WTC11 (cell line): ENCODE measurements around the gene OPALIN. TPM values are rescaled to one million over a fixed set of nuclear protein-coding genes. Genes with fewer than 3 reads are reported as not detected.

Experiments
- ATAC-seq: fragments of 200-7000 bp; cut with Tn5 transposase; 2 replicates; pipeline ENCODE4 v1.10.0; 2021; ENCODE audit warnings: mild to moderate bottlenecking, moderate library complexity
- CTCF ChIA-PET: fragments of 300-600 bp; sonication (Branson Sonifier 250); formaldehyde crosslinking; loops from one replicate; lab custom pipeline; 2021; ENCODE audit warnings: antibody characterized with exemption; lab: Charles Lee
- POLR2A ChIA-PET: fragments of 350-600 bp; sonication (Branson Sonifier 250); formaldehyde crosslinking; loops from one replicate; lab custom pipeline; 2021; ENCODE audit warnings: antibody characterized with exemption; lab: Charles Lee
- DNase-seq: peaks from one replicate; pipeline ENCODE4 v3.0.0; 2021; ENCODE audit warnings: low spot score
- H3K27ac Mint-ChIP-seq: 2 replicates; pipeline ENCODE4 v1.8.0; 2021; ENCODE audit warnings: mixed read lengths
- H3K27me3 Mint-ChIP-seq: 2 replicates; pipeline ENCODE4 v1.8.0; 2021; ENCODE audit warnings: low read depth, mild to moderate bottlenecking, moderate library complexity, mixed read lengths
- H3K36me3 Mint-ChIP-seq: 2 replicates; pipeline ENCODE4 v1.8.0; 2021; ENCODE audit warnings: mixed read lengths
- H3K4me1 Mint-ChIP-seq: 2 replicates; pipeline ENCODE4 v1.8.0; 2022; ENCODE audit warnings: mixed read lengths
- H3K4me3 Mint-ChIP-seq: 2 replicates; pipeline ENCODE4 v1.8.0; 2021; ENCODE audit warnings: mild to moderate bottlenecking, moderate library complexity, mixed read lengths
- H3K9me3 Mint-ChIP-seq: 2 replicates; pipeline ENCODE4 v1.8.0; 2021; ENCODE audit warnings: mixed read lengths
- ATF1 ChIP-seq: sonication (generic); formaldehyde crosslinking; IDR thresholded peaks from 2 replicates; pipeline ENCODE4 v1.8.1; 2023; ENCODE audit warnings: mild to moderate bottlenecking, moderate library complexity, missing genetic modification reagents
- ATF2 ChIP-seq: sonication (generic); formaldehyde crosslinking; IDR thresholded peaks from 2 replicates; pipeline ENCODE4 v1.8.1; 2022; ENCODE audit warnings: low read depth, missing genetic modification reagents, borderline replicate concordance
- ATF6 ChIP-seq: sonication (generic); formaldehyde crosslinking; IDR thresholded peaks from 2 replicates; pipeline ENCODE4 v1.8.1; 2023; ENCODE audit warnings: mild to moderate bottlenecking, missing genetic modification reagents
- CTCF ChIP-seq: fragments of 200-600 bp; IDR thresholded peaks from 2 replicates; pipeline ENCODE4 v1.8.0; 2022; ENCODE audit warnings: antibody characterized with exemption
- E2F1 ChIP-seq: sonication (generic); formaldehyde crosslinking; IDR thresholded peaks from 2 replicates; pipeline ENCODE4 v1.8.0; 2022; ENCODE audit warnings: mild to moderate bottlenecking, missing genetic modification reagents
- ELF4 ChIP-seq: sonication (generic); formaldehyde crosslinking; IDR thresholded peaks from 2 replicates; pipeline ENCODE4 v1.8.1; 2022; ENCODE audit warnings: low read depth, mild to moderate bottlenecking, moderate library complexity, missing genetic modification reagents
- ERG ChIP-seq: fragments of 250-450 bp; sonication (Bioruptor Pico); IDR thresholded peaks from 2 replicates; pipeline ENCODE4 v1.8.0; 2021; ENCODE audit warnings: mild to moderate bottlenecking
- ESRRA ChIP-seq: sonication (generic); formaldehyde crosslinking; IDR thresholded peaks from 2 replicates; pipeline ENCODE4 v1.8.1; 2022; ENCODE audit warnings: mild to moderate bottlenecking, missing genetic modification reagents, borderline replicate concordance
- ETV6 ChIP-seq: sonication (generic); formaldehyde crosslinking; IDR thresholded peaks from 2 replicates; pipeline ENCODE4 v1.8.1; 2022; ENCODE audit warnings: mild to moderate bottlenecking, missing genetic modification reagents
- FOXK1 ChIP-seq: sonication (generic); formaldehyde crosslinking; IDR thresholded peaks from 2 replicates; pipeline ENCODE4 v1.8.0; 2022; ENCODE audit warnings: mild to moderate bottlenecking, moderate library complexity, missing genetic modification reagents
- IRF1 ChIP-seq: sonication (generic); formaldehyde crosslinking; IDR thresholded peaks from 2 replicates; pipeline ENCODE4 v1.8.0; 2023; ENCODE audit warnings: missing genetic modification reagents
- NR2C2 ChIP-seq: sonication (generic); formaldehyde crosslinking; IDR thresholded peaks from 2 replicates; pipeline ENCODE4 v1.8.0; 2022; ENCODE audit warnings: mild to moderate bottlenecking, missing genetic modification reagents
- SMAD3 ChIP-seq: sonication (generic); formaldehyde crosslinking; IDR thresholded peaks from 2 replicates; pipeline ENCODE4 v1.8.0; 2022; ENCODE audit warnings: missing genetic modification reagents, mild to moderate bottlenecking, borderline replicate concordance
- USF2 ChIP-seq: sonication (generic); formaldehyde crosslinking; IDR thresholded peaks from 2 replicates; pipeline ENCODE4 v1.8.1; 2023; ENCODE audit warnings: mild to moderate bottlenecking, missing genetic modification reagents, moderate library complexity
- ZNF121 ChIP-seq: sonication (generic); formaldehyde crosslinking; IDR thresholded peaks from 2 replicates; pipeline ENCODE4 v1.8.0; 2023; ENCODE audit warnings: missing genetic modification reagents
- ZNF317 ChIP-seq: sonication (generic); formaldehyde crosslinking; IDR thresholded peaks from 2 replicates; pipeline ENCODE4 v1.8.1; 2023; ENCODE audit warnings: low read depth, mild to moderate bottlenecking, moderate library complexity, missing genetic modification reagents, borderline replicate concordance
- ZNF425 ChIP-seq: fragments of 250-450 bp; sonication (Bioruptor Pico); conservative IDR thresholded peaks from 2 replicates; pipeline ENCODE4 v1.9.0; 2021; ENCODE audit warnings: mild to moderate bottlenecking
- ZNF512 ChIP-seq: sonication (generic); formaldehyde crosslinking; IDR thresholded peaks from 2 replicates; pipeline ENCODE4 v1.8.1; 2022; ENCODE audit warnings: missing genetic modification reagents, borderline replicate concordance
- total RNA-seq: library from RNA; stranded (reverse); gene quantifications from 3 replicates; pipeline ENCODE4 v1.2.3, GENCODE V29; 2021

OPALIN gene
- total RNA-seq, 1 experiment from 2014 or later, result 0.04 TPM

GRCh38 chr10:96317067-96317833 lies 41.6 kb downstream of the OPALIN start (continued):
- TF ChIP-seq ATF6 (CRISPR knock-in tag) (no peak), ETV6 (CRISPR knock-in tag) (no peak), FOXK1 (CRISPR knock-in tag) (no peak), ATF1 (CRISPR knock-in tag) (no peak)

GRCh38 chr10:96313344-96313743 lies 45.5 kb downstream of the OPALIN start:
- Mint-ChIP-seq H3K4me1 (peaks cover 68% of the 10 kb centered on the region), H3K27me3 (no peaks in the 10 kb centered on the region), H3K9me3 (no peaks in the 10 kb centered on the region), H3K27ac (no peak overlapping the region), H3K36me3 (no peaks in the 10 kb centered on the region), H3K4me3 (no peak overlapping the region)
- ChIA-PET POLR2A (no interaction called here), CTCF (interaction anchor here (0.8 kb wide), 1 partner anchor 8 kb away, joined by 3 read pairs; no protein-coding TSS in a partner anchor)
- no peak for DNase-seq
- ATAC-seq, result no peak
- TF ChIP-seq FOXK1 (CRISPR knock-in tag) (no peak), SMAD3 (CRISPR knock-in tag) (no peak), ZNF317 (CRISPR knock-in tag) (no peak), E2F1 (no peak), ESRRA (CRISPR knock-in tag) (no peak), IRF1 (CRISPR knock-in tag) (no peak), NR2C2 (CRISPR knock-in tag) (no peak), ATF2 (CRISPR knock-in tag) (no peak), USF2 (no peak), ATF6 (CRISPR knock-in tag) (no peak), ZNF512 (no peak), ZNF121 (CRISPR knock-in tag) (no peak), ZNF425 (no peak), CTCF (no peak), ERG (CRISPR knock-in tag) (no peak), ELF4 (CRISPR knock-in tag) (no peak)
